Hypothalamus (tissue), 51 donors: ENCODE results near the gene MOAP1.
"Not testable (repeated sequence)": the region's sequence is repeated elsewhere in the genome, so short reads cannot be mapped to it uniquely, and the experiment has no call there.

Source experiments
- DNase-seq, 51 donors: peaks; one replicate each; lab custom pipeline; 2025; lab: John Stamatoyannopoulos, UW

MOAP1 gene

DNA sequence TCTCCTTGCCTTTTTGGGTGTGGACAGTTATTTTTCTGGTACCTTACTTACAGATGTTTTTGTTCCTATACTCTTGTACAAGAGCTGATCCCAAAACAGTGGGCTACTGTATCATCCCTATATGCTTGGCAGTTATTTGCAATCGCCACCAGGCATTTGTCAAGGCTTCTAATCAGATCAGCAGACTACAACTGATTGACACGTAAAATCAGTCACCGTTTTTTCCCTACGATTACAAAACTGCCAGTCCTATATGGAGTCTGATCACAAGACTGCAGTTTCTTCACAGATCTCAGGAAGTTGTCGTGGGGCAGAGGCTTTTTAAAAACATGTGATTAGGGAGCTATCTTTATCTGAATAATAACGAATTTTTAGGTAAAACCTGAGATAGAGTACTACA is 1.8 kb upstream of the MOAP1 start:
- DNase-seq, result no peak

DNA sequence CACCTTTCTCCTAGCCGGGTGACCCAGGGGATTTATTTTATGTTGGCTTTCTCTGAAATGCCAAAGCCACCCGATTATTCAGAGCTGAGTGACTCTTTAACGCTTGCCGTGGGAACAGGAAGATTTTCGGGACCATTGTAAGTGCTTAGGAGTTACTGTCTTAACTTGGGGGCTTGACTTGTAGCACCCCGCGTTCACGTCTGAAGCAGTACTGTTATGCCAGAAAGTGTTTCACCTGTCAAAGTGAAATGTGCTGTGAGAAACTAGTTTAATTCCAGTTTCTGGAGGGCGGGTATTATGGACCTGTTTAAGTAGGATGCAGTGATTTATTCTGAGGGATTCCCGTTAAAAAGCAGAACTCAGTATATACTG is 638 bp upstream of the MOAP1 start:
- DNase-seq, result peak in 1 of 51 donors; percentile 72

DNA sequence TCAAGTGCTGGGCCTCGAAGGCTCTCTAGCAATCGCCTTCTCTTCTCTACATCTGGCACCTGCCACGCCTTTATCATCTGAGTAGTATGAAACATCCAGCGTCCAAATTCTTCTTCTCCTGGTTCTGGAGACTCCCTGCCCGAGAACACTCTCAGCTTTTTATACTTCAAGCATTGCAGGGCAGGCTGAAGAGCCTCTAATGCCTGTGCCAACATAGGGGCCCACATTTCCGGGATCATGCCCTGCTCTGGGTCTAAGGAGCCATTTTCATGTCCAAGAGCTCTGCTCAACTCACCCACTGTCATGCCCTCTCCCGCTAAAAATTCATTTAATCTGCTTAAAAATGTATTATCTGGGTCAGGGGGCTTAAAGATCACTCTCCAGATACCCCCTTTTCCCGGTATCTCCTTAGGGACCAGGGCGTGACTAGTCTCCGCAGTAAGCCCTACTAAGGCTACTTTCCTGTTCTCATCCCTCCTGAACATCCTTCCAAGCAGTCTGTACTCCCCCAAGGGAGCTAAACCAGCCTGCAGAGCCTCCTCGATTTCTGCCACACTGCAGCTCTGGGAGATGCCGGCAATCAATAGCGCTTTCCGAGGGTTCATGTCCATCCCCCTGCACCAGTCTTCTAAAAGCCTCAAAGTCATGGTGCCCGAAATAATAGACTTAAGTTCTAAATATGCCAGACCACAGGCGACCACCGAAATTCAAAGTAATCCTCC is 940 bp downstream of the MOAP1 start:
- peak in 1 of 51 donors; percentile 29 for DNase-seq

DNA sequence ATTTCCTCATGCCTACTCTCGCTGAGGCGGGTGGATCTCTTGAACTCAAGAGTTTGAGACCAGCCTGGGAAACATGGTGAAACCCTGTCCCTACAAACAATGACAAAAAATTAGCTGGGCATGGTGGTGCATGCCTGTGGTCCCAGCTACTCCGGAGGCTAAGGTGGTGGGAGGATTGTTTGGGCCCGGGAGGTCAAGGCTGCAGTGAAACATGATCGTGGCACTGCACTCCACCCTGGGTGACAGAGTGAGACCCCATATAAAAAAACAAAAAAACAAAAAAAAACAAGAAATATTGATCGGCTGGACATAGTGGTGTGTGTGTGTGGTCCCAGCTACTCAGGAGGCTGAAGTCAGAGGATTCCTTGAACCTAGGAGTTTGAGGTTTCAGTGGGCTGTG is 9.2 kb downstream of the MOAP1 start:
- no peak for DNase-seq

- DNase-seq, result not testable (repeated sequence)
Observed at GRCh38 chr14:93174731-93175130, 10.0 kb downstream of the MOAP1 start.

DNA sequence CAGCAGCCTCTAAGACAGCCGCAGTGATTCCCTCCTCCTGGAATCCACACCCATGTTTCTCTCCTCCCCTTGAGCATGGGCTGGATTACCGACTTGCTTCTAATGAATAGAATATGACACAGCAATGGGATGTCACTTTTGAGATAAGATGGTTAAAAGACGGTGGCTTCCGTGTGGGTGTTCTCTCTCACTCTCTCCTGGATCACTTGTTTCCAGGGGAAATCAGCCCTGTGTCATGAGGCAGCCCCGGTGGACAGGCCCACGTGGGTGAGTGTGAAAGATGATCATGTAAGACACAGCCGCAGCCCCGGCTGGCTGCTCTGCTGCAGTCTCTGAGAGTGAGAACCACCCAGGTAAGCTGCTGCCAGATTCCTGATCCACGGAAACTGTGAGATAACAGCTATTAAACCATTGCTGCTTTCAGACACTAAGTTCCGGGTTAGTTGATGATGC is 10.7 kb downstream of the MOAP1 start:
- DNase-seq, result peak in 11 of 51 donors; percentile 13 to 69 (median 28)

DNA sequence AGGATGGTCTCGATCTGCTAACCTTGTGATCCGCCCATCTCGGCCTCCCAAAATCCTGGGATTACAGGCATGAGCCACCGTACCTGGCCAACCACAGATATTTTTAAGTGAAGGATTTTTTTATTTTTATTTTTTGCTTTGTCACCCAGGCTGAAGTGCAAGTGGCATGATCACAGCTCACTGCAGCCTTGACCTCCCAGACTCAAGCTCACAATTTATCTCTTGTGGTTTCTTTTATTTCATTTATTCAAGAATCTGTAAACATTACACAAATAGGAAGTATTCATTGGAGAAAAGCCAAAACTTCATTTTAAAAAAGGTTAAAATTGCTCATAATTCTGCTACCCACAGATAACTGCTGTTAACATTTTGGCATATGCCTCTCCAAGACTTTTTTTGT is 13.3 kb downstream of the MOAP1 start:
- no peak for DNase-seq

- not testable (repeated sequence) for DNase-seq
Observed at GRCh38 chr14:93170141-93170540, 14.6 kb downstream of the MOAP1 start.

GRCh38 chr14:93169619-93170018 is 15.1 kb downstream of the MOAP1 start:
- DNase-seq, result not testable (repeated sequence)

- not testable (repeated sequence) for DNase-seq
Observed at GRCh38 chr14:93168610-93169009, 16.1 kb downstream of the MOAP1 start.

GRCh38 chr14:93165271-93166265 is 19.1 kb downstream of the MOAP1 start:
- not testable (repeated sequence) for DNase-seq

GRCh38 chr14:93163564-93163963 is 21.1 kb downstream of the MOAP1 start:
- no peak for DNase-seq

DNA sequence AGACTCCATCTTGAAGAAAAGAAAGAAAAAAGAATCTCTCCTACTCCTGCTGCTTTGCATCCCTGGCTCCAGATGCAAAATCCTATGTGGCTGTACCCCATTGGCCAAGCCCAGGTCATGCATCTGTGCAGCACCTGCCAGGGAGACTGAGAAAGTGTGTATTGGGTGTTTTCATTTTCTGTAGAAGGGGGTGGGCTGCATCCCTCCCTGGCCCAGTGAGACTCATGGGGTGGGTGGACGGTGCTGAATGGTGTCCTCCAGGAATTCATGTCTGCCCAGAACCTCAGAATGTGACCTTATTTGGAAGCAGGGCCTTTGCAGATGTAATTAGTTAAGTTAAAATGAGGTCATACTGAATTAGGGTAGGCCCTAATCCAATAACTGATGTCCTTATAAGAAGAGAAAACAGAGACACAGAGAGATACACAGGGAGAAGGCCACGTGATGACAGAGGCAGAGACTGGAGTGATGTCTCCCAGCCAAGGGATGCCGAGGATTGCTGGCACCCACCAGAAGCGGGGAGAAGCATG is 23.2 kb downstream of the MOAP1 start:
- no peak for DNase-seq

DNA sequence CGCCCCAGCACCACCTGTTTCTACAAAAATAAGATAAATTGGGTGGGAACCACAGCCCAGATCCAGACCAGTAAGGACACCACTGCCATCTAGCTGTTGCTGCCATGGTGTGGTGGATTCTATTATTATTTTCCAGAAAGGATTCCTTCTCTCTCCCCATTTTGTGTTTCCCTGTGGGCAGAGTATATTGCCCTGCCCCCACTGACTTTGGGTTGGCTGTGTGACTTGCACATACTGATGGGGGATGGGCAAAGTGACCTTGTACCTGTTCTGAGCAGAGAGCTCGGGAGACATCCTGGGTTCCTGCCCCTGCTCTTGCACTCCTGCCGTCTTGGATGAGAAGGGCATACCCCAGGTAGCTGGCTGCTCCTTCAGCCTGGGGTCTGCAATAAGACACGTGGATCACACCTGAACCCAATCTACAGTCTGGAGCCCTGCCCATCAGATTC is 24.3 kb downstream of the MOAP1 start:
- DNase-seq, result no peak

- DNase-seq, result not testable (repeated sequence)
Observed at GRCh38 chr14:93159625-93160352, 24.9 kb downstream of the MOAP1 start.

GRCh38 chr14:93158349-93158748 is 26.3 kb downstream of the MOAP1 start:
- not testable (repeated sequence) for DNase-seq

DNA sequence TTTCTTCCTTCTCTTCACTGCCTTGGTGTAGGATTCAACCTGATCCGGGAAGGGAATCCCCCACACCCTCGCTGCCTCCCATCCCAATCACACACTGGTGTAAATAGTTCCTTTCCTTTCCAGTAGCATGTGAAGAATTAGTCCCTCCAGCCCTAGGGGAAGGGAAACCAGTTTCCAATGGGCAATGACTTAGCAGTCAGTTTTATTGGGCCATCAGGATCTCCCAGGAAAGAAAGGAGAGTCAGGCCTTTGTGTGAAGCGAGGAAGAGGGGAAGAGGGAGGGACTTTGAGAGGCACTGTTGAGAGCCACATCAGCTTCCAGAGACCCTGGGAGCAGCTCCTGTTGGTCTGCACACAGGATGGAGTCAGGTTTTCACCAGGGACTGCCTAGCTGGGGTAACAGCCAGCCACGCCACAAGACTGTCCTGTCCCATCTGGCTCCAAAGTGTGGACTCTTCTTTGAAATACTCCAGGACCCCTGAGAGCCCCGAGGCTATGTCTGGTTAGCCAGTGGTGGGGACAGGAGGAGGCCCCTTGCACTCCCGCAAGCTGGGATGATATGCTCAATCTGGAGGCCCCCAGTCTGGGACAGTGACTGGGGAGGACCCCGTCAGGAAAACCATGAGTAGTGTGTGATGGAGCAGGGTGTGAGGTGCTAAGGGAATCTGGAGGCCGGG is 27.9 kb downstream of the MOAP1 start:
- no peak for DNase-seq

- DNase-seq, result no peak
Observed at GRCh38 chr14:93155667-93156066, 29.0 kb downstream of the MOAP1 start.

DNA sequence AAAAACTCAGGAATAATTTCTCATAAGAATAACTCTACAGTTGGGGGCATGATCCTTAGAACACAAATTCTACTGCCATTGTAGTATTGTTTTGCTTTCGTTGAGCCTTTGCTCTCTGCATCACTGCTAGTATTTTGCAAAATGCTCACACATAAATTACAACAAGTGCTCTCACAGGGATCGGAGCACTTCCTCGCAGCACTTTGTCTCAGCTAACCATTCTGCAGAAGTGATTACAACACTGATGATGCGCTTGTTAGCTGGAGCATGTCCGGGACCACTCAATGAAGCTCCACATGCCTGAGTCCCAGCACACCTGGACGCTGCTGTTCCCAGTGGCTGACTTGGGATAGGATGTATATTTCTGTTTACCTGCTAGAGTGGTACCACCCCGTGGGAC is 31.6 kb downstream of the MOAP1 start:
- DNase-seq, result no peak
